HEK293 (cell line): ENCODE measurements around the gene ARHGAP6.

ENCODE experiments used
- TRIM28 ChIP-seq: IDR thresholded peaks from 2 replicates; pipeline ENCODE4 v1.6.1; 2011; ENCODE audit warnings: low read length, control low read depth, borderline replicate concordance
- ZBTB21 ChIP-seq: fragments of 450-650 bp; formaldehyde crosslinking; IDR thresholded peaks from 2 replicates; pipeline ENCODE4 v1.5.1; 2017; ENCODE audit warnings: missing biosample characterization, missing genetic modification characterization
- ZNF121 ChIP-seq: fragments of 450-650 bp; formaldehyde crosslinking; IDR thresholded peaks from 2 replicates; pipeline ENCODE4 v1.5.1; 2016; ENCODE audit warnings: missing biosample characterization, missing genetic modification characterization
- ZNF302 ChIP-seq: fragments of 450-650 bp; formaldehyde crosslinking; IDR thresholded peaks from 2 replicates; pipeline ENCODE4 v1.5.1; 2016; ENCODE audit warnings: missing biosample characterization, missing genetic modification characterization, low read depth
- ZNF324 ChIP-seq: fragments of 450-650 bp; formaldehyde crosslinking; IDR thresholded peaks from 2 replicates; pipeline ENCODE4 v1.5.1; 2016; ENCODE audit warnings: missing biosample characterization, missing genetic modification characterization
- ZNF544 ChIP-seq: fragments of 450-650 bp; formaldehyde crosslinking; IDR thresholded peaks from 2 replicates; pipeline ENCODE4 v1.5.0; 2017; ENCODE audit warnings: missing biosample characterization, missing genetic modification characterization
- ZNF549 ChIP-seq: fragments of 450-650 bp; IDR thresholded peaks from 2 replicates; pipeline ENCODE4 v1.5.1; 2018; ENCODE audit warnings: missing biosample characterization, missing genetic modification characterization, mild to moderate bottlenecking, inconsistent platforms, moderate library complexity
- ZNF610 ChIP-seq: fragments of 450-650 bp; formaldehyde crosslinking; IDR thresholded peaks from 2 replicates; pipeline ENCODE4 v1.5.1; 2016; ENCODE audit warnings: missing biosample characterization, missing genetic modification characterization, borderline replicate concordance
- ZNF747 ChIP-seq: fragments of 450-650 bp; formaldehyde crosslinking; IDR thresholded peaks from 2 replicates; pipeline ENCODE4 v1.5.1; 2016; ENCODE audit warnings: missing biosample characterization, missing genetic modification characterization
- TF ChIP-seq, protein P1 (sequence below): IDR thresholded peaks from 2 replicates; pipeline ENCODE4 v1.6.1; 2011; ENCODE audit warnings: mild to moderate bottlenecking, low read depth, low read length, borderline replicate concordance
- TF ChIP-seq, protein P2 (sequence below): fragments of 450-650 bp; formaldehyde crosslinking; IDR thresholded peaks from 2 replicates; pipeline ENCODE4 v1.5.1; 2016; ENCODE audit warnings: missing biosample characterization, missing genetic modification characterization
- TF ChIP-seq, protein P3 (sequence below): fragments of 450-650 bp; formaldehyde crosslinking; IDR thresholded peaks from 2 replicates; pipeline ENCODE4 v1.5.1; 2016; ENCODE audit warnings: missing biosample characterization, missing genetic modification characterization
- TF ChIP-seq, protein P4 (sequence below): fragments of 450-650 bp; formaldehyde crosslinking; IDR thresholded peaks from 2 replicates; pipeline ENCODE4 v1.5.1; 2016; ENCODE audit warnings: missing biosample characterization, missing genetic modification characterization

DNA sequence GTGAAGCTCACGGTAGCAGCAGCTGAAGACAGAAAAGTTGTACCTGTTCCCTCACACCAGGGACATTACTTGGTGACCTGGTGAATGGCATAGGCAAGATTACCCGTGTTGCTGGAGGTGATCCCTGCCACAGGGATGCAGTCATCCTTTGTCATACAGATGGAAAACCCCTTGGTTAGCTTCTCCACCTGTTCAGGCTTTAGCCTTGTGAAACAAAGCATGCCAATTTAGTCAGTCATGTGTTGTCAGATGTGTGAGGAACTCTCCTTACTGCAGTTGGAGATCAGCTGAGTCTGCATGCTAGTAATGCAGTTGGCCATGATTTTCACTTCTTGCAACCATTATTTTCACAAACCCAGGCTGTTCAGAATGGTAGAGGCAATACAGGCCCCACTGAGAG lies 331.6 kb downstream of the ARHGAP6 start:
- TF ChIP-seq, protein P1, sequence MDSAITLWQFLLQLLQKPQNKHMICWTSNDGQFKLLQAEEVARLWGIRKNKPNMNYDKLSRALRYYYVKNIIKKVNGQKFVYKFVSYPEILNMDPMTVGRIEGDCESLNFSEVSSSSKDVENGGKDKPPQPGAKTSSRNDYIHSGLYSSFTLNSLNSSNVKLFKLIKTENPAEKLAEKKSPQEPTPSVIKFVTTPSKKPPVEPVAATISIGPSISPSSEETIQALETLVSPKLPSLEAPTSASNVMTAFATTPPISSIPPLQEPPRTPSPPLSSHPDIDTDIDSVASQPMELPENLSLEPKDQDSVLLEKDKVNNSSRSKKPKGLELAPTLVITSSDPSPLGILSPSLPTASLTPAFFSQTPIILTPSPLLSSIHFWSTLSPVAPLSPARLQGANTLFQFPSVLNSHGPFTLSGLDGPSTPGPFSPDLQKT, result no peak
- TF ChIP-seq, protein P2, sequence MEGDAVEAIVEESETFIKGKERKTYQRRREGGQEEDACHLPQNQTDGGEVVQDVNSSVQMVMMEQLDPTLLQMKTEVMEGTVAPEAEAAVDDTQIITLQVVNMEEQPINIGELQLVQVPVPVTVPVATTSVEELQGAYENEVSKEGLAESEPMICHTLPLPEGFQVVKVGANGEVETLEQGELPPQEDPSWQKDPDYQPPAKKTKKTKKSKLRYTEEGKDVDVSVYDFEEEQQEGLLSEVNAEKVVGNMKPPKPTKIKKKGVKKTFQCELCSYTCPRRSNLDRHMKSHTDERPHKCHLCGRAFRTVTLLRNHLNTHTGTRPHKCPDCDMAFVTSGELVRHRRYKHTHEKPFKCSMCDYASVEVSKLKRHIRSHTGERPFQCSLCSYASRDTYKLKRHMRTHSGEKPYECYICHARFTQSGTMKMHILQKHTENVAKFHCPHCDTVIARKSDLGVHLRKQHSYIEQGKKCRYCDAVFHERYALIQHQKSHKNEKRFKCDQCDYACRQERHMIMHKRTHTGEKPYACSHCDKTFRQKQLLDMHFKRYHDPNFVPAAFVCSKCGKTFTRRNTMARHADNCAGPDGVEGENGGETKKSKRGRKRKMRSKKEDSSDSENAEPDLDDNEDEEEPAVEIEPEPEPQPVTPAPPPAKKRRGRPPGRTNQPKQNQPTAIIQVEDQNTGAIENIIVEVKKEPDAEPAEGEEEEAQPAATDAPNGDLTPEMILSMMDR, result no peak
- TF ChIP-seq TRIM28 (no peak), ZNF324 (tag by site-specific recombination) (no peak), ZNF747 (tag by site-specific recombination) (no peak), ZNF302 (tag by site-specific recombination) (no peak), ZBTB21 (tag by site-specific recombination) (no peak), ZNF610 (tag by site-specific recombination) (no peak), ZNF544 (no peak), ZNF549 (tag by site-specific recombination) (no peak), ZNF121 (tag by site-specific recombination) (no peak)
- TF ChIP-seq, protein P3, sequence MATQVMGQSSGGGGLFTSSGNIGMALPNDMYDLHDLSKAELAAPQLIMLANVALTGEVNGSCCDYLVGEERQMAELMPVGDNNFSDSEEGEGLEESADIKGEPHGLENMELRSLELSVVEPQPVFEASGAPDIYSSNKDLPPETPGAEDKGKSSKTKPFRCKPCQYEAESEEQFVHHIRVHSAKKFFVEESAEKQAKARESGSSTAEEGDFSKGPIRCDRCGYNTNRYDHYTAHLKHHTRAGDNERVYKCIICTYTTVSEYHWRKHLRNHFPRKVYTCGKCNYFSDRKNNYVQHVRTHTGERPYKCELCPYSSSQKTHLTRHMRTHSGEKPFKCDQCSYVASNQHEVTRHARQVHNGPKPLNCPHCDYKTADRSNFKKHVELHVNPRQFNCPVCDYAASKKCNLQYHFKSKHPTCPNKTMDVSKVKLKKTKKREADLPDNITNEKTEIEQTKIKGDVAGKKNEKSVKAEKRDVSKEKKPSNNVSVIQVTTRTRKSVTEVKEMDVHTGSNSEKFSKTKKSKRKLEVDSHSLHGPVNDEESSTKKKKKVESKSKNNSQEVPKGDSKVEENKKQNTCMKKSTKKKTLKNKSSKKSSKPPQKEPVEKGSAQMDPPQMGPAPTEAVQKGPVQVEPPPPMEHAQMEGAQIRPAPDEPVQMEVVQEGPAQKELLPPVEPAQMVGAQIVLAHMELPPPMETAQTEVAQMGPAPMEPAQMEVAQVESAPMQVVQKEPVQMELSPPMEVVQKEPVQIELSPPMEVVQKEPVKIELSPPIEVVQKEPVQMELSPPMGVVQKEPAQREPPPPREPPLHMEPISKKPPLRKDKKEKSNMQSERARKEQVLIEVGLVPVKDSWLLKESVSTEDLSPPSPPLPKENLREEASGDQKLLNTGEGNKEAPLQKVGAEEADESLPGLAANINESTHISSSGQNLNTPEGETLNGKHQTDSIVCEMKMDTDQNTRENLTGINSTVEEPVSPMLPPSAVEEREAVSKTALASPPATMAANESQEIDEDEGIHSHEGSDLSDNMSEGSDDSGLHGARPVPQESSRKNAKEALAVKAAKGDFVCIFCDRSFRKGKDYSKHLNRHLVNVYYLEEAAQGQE (tag by site-specific recombination), result no peak
- TF ChIP-seq, protein P4, sequence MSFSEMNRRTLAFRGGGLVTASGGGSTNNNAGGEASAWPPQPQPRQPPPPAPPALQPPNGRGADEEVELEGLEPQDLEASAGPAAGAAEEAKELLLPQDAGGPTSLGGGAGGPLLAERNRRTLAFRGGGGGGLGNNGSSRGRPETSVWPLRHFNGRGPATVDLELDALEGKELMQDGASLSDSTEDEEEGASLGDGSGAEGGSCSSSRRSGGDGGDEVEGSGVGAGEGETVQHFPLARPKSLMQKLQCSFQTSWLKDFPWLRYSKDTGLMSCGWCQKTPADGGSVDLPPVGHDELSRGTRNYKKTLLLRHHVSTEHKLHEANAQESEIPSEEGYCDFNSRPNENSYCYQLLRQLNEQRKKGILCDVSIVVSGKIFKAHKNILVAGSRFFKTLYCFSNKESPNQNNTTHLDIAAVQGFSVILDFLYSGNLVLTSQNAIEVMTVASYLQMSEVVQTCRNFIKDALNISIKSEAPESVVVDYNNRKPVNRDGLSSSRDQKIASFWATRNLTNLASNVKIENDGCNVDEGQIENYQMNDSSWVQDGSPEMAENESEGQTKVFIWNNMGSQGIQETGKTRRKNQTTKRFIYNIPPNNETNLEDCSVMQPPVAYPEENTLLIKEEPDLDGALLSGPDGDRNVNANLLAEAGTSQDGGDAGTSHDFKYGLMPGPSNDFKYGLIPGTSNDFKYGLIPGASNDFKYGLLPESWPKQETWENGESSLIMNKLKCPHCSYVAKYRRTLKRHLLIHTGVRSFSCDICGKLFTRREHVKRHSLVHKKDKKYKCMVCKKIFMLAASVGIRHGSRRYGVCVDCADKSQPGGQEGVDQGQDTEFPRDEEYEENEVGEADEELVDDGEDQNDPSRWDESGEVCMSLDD (tag by site-specific recombination), result no peak
